Measurements from ENCODE around the gene FLNB.

DNA sequence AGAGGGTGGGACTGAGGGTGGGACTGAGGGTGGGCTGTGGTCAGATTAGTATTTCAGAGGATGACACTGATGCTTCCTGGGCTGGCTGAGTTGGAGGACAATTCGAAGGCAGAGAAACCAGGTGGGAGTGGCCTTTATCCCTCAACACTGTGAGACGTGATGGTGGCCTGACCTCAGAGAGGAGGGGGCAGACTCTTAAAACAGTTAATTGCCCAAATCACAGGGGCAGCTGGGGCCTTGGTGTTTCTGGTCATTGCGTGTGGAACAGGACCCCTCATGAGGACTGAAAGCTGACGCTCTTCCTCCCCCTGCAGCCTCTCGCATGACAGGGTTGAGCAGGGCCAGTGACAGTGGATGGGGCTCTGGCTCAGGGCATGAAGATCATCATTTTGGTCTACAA lies 183.8 kb downstream of the FLNB start:
- TF ChIP-seq, protein P1, sequence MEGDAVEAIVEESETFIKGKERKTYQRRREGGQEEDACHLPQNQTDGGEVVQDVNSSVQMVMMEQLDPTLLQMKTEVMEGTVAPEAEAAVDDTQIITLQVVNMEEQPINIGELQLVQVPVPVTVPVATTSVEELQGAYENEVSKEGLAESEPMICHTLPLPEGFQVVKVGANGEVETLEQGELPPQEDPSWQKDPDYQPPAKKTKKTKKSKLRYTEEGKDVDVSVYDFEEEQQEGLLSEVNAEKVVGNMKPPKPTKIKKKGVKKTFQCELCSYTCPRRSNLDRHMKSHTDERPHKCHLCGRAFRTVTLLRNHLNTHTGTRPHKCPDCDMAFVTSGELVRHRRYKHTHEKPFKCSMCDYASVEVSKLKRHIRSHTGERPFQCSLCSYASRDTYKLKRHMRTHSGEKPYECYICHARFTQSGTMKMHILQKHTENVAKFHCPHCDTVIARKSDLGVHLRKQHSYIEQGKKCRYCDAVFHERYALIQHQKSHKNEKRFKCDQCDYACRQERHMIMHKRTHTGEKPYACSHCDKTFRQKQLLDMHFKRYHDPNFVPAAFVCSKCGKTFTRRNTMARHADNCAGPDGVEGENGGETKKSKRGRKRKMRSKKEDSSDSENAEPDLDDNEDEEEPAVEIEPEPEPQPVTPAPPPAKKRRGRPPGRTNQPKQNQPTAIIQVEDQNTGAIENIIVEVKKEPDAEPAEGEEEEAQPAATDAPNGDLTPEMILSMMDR (IDR thresholded peaks at IDR 0.05): no peak
- TF ChIP-seq POLR2A (IDR thresholded peaks at IDR 0.05; ENCODE audit: low read depth) (no peak), POLR2AphosphoS5 (IDR thresholded peaks at IDR 0.05) (no peak), EP300 (IDR thresholded peaks at IDR 0.05) (no peak)

Measured in esophagus muscularis mucosa (tissue), 4 donors.